ENCODE results near the gene SSUH2.

DNA sequence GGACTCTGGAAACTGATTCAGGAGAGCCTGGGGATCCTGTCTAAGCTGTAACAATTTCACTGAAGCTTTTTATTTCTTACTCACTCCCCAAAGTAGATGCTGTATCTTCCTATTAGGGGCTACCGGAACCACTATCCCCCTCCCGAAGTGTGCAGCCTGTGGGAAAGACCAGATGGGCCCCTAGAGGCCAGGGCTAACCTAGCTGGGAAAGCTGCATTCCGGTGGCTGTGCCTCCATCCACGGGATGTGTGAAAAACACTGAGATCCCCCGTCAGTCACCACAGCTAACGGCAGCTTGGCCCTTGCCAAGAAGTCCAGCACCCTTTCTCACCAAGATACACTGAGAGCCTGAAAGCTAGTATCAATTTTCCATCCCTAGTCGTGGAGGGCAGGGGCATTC is 3.1 kb downstream of the SSUH2 start:
- TF ChIP-seq EZH2 (IDR thresholded peaks at IDR 0.05) (no peak), FOXP2 (optimal IDR thresholded peaks at IDR 0.05; ENCODE audit: control extremely low read depth, extremely low read length, insufficient read depth) (no peak)
